ENCODE data around the gene RIN1.

RIN1 gene, protein sequence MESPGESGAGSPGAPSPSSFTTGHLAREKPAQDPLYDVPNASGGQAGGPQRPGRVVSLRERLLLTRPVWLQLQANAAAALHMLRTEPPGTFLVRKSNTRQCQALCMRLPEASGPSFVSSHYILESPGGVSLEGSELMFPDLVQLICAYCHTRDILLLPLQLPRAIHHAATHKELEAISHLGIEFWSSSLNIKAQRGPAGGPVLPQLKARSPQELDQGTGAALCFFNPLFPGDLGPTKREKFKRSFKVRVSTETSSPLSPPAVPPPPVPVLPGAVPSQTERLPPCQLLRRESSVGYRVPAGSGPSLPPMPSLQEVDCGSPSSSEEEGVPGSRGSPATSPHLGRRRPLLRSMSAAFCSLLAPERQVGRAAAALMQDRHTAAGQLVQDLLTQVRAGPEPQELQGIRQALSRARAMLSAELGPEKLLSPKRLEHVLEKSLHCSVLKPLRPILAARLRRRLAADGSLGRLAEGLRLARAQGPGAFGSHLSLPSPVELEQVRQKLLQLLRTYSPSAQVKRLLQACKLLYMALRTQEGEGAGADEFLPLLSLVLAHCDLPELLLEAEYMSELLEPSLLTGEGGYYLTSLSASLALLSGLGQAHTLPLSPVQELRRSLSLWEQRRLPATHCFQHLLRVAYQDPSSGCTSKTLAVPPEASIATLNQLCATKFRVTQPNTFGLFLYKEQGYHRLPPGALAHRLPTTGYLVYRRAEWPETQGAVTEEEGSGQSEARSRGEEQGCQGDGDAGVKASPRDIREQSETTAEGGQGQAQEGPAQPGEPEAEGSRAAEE

DNA sequence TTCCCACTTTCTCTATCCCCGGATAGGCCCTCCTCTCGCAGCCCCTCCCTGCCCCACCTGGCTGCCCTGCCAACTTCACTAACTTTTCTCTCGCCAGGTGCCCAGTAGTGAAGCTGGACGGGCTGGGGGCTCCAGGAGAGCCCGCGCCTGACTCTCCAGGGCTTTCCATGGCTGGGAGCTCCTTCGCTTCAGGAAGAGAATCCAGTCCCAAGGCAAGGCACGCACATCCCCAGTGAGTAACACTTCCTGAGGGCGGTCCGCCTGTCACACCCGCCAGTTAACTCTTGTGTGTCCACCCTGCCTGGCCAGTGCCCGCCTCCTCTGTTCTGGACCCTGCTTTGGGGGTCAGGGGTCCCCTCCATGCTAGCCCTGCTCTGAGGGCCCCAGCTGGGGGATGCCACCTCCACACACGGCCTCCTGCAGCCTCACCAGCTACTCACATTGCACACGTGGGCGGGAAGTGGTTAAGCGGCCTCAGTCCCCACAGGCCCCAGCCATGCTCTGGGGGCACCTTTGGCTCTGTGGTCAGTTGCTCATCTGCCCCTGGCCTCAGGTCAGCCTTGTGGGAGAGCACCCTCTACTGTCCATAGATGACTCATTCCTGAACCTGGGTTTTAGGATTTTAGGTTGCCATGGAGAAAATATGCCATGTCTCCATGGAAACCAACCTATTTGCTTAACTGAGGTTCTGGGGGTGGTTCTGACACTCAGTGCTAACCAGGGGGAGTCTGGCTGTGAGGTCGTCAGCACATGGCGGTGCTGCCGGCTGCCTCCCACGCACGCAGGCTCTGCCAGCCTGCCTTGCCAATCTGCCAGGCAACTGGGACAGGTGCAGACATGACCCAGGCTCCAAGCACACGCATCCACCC lies at the start of gene RIN1:
TSS of gene RIN1 (minus strand) at position 201 of the 869 bp plus-strand sequence. CDS start at position 169, 32 bp downstream.
- TF ChIP-seq, protein P1, sequence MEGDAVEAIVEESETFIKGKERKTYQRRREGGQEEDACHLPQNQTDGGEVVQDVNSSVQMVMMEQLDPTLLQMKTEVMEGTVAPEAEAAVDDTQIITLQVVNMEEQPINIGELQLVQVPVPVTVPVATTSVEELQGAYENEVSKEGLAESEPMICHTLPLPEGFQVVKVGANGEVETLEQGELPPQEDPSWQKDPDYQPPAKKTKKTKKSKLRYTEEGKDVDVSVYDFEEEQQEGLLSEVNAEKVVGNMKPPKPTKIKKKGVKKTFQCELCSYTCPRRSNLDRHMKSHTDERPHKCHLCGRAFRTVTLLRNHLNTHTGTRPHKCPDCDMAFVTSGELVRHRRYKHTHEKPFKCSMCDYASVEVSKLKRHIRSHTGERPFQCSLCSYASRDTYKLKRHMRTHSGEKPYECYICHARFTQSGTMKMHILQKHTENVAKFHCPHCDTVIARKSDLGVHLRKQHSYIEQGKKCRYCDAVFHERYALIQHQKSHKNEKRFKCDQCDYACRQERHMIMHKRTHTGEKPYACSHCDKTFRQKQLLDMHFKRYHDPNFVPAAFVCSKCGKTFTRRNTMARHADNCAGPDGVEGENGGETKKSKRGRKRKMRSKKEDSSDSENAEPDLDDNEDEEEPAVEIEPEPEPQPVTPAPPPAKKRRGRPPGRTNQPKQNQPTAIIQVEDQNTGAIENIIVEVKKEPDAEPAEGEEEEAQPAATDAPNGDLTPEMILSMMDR (IDR thresholded peaks at IDR 0.05) = peak; percentile 41; the same call in 1 of the 2 replicates

DNA sequence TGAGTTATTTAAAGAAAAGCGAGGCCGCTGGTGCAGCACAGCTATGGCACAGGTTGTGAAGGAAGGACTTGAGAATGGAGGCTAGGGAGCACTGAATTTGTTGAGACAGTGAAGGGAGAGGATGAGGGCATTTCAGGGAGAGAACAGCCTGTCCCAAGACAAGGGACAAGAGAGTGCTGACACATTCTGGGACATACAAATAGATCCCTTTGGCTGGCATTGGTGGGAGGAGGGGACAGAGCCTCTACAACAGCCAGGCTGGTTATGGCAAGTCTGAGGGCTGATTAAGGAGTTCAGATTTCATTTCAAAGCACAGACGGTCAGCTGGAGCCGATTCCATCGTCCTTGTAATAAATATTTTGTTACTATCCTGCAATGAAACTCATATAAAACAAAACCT lies 37.0 kb upstream of the RIN1 start:
- TF ChIP-seq, protein P1 (IDR thresholded peaks at IDR 0.05) = no peak

DNA sequence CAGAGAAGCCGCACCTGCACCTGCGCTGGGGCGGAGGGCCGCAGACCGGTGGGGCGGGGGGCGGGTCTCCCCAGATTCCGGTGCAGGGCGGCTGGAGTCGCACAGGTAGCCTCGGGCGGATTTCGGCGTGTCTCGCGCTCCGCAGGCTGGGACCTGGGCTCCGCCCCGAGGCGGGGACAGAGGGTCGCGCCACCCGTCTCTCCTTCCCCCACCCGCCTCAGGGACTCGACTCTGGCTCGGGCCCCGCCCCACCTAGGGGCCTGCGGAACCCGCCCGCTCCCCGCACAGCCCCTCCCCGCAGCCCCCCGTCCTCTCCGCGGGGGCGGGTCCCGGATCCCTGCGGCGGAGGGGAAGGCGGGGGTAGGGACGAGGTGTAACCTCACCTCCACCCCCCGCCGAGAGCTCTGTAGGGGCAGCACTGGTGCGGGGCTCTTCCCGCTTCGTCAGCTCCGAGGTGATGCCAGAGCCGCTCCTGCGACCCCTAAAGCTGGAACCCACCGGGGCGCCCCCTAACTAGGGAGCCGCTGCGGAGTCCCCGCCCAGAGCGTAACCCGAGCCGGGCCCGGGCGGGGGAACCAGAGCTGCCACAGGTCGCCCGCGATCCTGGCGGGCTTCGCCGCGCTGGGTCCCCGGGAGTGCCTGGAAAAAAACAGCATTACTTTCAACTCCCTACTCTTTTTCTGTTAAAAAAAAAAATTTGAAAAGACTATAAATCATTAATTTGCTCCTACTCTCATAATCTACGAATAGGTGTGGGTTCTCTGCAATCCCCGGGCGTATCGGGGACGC lies 35.6 kb upstream of the RIN1 start, which contains the start of gene SLC29A2:
TSS of gene SLC29A2 (minus strand) at position 134 of the 789 bp plus-strand sequence. CDS start 169 bp downstream, outside the sequence.
- TF ChIP-seq, protein P1 (IDR thresholded peaks at IDR 0.05) = no peak

DNA sequence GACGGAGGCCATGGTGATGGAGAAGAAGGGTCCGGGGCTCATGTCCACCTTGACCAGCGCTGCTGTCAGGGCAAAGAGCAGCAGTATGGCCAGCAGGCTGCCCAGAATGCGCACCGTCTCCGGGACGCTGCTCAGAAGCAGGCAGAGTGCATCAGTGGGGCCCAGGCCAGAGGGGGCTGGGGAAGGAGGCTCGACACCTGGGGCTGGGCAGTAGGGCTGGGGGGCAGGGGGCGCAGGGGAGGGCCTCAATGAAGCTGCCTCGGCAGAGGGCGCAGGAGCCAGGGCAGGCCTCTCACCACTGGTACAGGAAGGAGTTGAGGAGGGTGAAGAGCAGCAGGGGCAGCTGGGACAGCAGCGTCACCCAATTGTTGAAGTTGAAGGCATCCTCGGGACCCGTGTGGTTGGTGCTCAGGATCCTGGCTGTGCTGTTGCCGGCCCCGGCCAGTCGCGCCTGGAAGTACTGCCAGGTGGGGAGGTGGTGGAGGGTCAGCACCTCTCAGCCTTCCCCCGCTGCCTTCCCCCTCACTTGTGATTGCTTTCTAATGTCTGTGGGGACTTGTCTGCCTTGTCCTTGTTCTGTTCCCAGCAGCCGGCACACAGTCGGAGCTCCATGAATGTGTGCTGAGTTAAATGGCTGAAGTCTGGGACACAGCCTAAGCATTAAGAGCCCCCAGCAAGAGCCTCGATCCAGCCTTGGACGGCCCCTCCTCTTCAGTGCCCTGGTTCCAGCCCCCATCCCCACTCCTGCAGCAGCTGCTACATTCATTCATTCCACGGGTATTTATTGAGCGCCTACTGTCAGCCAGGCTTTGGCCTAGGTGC lies 33.0 kb upstream of the RIN1 start:
- TF ChIP-seq, protein P1 (IDR thresholded peaks at IDR 0.05) = no peak

DNA sequence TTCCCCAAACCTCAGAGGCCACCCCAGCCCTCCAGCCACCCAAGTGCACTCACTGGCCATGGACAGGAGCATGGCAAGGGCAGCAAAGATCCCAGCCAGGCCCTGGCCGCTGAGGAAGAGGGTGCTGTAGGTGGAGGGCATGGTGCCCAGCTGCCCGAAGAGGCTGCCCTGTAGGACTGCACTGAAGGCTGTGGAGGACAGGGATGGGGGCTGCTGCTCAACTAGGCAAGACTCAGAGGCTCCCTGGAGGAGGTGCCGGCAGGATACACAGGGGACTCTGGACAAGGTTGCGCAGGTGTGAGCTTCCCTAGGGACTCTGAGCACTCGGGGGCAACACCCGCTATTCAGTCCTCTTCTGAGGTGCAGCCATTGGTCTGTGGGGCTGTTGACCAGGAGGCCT lies 32.2 kb upstream of the RIN1 start:
- TF ChIP-seq, protein P1 (IDR thresholded peaks at IDR 0.05) = no peak

DNA sequence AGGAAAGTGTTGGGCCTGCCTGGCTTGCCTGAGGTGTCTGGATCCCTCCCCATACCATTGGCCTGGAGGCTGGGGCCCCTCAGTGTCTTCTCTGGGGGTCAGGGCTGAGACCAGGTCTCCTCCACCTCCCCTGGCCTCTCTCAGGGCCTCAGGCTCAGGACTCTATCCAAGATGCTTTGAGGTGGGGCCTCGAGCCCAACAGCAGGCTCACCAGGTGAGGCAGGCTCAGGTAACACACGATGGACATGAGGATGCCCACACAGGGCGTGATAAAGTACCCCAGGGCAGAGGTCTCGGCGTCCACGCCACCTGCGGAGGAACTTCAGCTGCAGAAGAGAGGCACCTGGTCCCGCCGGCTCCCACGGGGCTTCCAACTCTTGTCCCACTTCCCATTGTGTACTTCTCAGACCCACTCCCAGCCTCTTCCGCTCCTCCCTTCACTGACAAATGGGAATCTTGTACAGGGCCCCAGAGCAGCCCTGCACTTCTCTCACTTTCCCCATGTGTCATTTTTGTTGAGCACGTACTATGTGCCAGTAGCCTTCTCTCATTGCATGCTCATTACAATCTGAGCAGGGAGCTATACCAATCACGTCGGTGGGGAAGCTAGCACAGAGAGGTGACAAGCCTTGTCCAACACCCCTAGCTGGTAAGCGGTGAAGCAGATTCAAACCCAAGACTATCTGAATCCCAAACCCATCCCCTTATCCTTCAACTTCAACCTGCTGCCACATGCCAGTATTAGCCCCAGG lies 31.5 kb upstream of the RIN1 start:
- TF ChIP-seq, protein P1 (IDR thresholded peaks at IDR 0.05) = no peak
